Measurements from ENCODE around the gene CR1L. TPM values are rescaled to one million over a fixed set of nuclear protein-coding genes. Genes with fewer than 3 reads are reported as not detected.
"Not testable (repeated sequence)": the region's sequence is repeated elsewhere in the genome, so short reads cannot be mapped to it uniquely, and the experiment has no call there.

CR1L gene
- total RNA-seq, 1 experiment from 2014 or later: not detected

- peaks cover 57% of the 10 kb centered on the region for H3K4me1 ChIP-seq (ENCODE audit: low read length)
- no peak for DNase-seq
- no peaks in the 10 kb centered on the region for H3K27me3 ChIP-seq (ENCODE audit: low read length)
- peaks cover 21% of the 10 kb centered on the region for H3K36me3 ChIP-seq (ENCODE audit: insufficient read depth, low read length)
- H3K4me2 ChIP-seq (ENCODE audit: low read depth, low read length, poor library complexity, severe bottlenecking): peak overlapping the region; percentile 83
- H3K9ac ChIP-seq (ENCODE audit: low read length): 0 out of 2 replicates have a peak overlapping the region, but pooled peaks have one; percentile 6
- peaks cover 72% of the 10 kb centered on the region for H3K79me2 ChIP-seq (ENCODE audit: low read length)
- H2AFZ ChIP-seq (ENCODE audit: low read length): no peak overlapping the region
- H3K9me2 ChIP-seq (replicated peaks; ENCODE audit: insufficient read depth, low read length): no peaks in the 10 kb centered on the region
- H4K20me1 ChIP-seq (ENCODE audit: insufficient read depth, low read depth, low read length): peaks cover 9% of the 10 kb centered on the region; the same call in 1 of the 2 replicates
- H3K27ac ChIP-seq (ENCODE audit: low read length): no peak overlapping the region
- H3K9me3 ChIP-seq (ENCODE audit: low read length): no peaks in the 10 kb centered on the region
- peak overlapping the region; percentile 92; the same call in 1 of the 2 replicates for H3K4me3 ChIP-seq (ENCODE audit: low read length)
Observed at GRCh38 chr1:207754011-207754410, 109.1 kb downstream of the CR1L start.

GRCh38 chr1:207754974-207755700 is 110.2 kb downstream of the CR1L start:
- Histone ChIP-seq H3K9me2 (replicated peaks; ENCODE audit: insufficient read depth, low read length) (no peaks in the 10 kb centered on the region), H3K79me2 (ENCODE audit: low read length) (peaks cover 76% of the 10 kb centered on the region), H3K27me3 (ENCODE audit: low read length) (no peaks in the 10 kb centered on the region), H3K9ac (ENCODE audit: low read length) (no peak overlapping the region), H3K27ac (ENCODE audit: low read length) (no peak overlapping the region), H2AFZ (ENCODE audit: low read length) (no peak overlapping the region), H3K4me2 (ENCODE audit: low read depth, low read length, poor library complexity, severe bottlenecking) (no peak overlapping the region), H3K9me3 (ENCODE audit: low read length) (no peaks in the 10 kb centered on the region), H3K4me3 (ENCODE audit: low read length) (no peak overlapping the region), H4K20me1 (ENCODE audit: insufficient read depth, low read depth, low read length) (peaks cover 9% of the 10 kb centered on the region; the same call in 1 of the 2 replicates), H3K36me3 (ENCODE audit: insufficient read depth, low read length) (peaks cover 31% of the 10 kb centered on the region), H3K4me1 (ENCODE audit: low read length) (peaks cover 46% of the 10 kb centered on the region)
- no peak for DNase-seq

GRCh38 chr1:207755846-207756693 is 111.1 kb downstream of the CR1L start:
- H3K4me2 ChIP-seq (ENCODE audit: low read depth, low read length, poor library complexity, severe bottlenecking): no peak overlapping the region
- no peak overlapping the region for H3K9ac ChIP-seq (ENCODE audit: low read length)
- H3K36me3 ChIP-seq (ENCODE audit: insufficient read depth, low read length): peaks cover 38% of the 10 kb centered on the region
- no peaks in the 10 kb centered on the region for H3K9me3 ChIP-seq (ENCODE audit: low read length)
- H3K4me1 ChIP-seq (ENCODE audit: low read length): peaks cover 37% of the 10 kb centered on the region
- no peak for DNase-seq
- no peak overlapping the region for H3K27ac ChIP-seq (ENCODE audit: low read length)
- H2AFZ ChIP-seq (ENCODE audit: low read length): no peak overlapping the region
- H3K9me2 ChIP-seq (replicated peaks; ENCODE audit: insufficient read depth, low read length): no peaks in the 10 kb centered on the region
- no peak overlapping the region for H3K4me3 ChIP-seq (ENCODE audit: low read length)
- peaks cover 9% of the 10 kb centered on the region; the same call in 1 of the 2 replicates for H4K20me1 ChIP-seq (ENCODE audit: insufficient read depth, low read depth, low read length)
- no peaks in the 10 kb centered on the region for H3K27me3 ChIP-seq (ENCODE audit: low read length)
- H3K79me2 ChIP-seq (ENCODE audit: low read length): peaks cover 76% of the 10 kb centered on the region

- Histone ChIP-seq H3K36me3 (ENCODE audit: insufficient read depth, low read length) (peaks cover 87% of the 10 kb centered on the region), H3K27ac (ENCODE audit: low read length) (no peak overlapping the region), H3K9me3 (ENCODE audit: low read length) (no peaks in the 10 kb centered on the region), H3K27me3 (ENCODE audit: low read length) (no peaks in the 10 kb centered on the region), H3K9ac (ENCODE audit: low read length) (no peak overlapping the region), H2AFZ (ENCODE audit: low read length) (no peak overlapping the region), H3K4me3 (ENCODE audit: low read length) (no peak overlapping the region), H3K4me1 (ENCODE audit: low read length) (no peaks in the 10 kb centered on the region), H3K79me2 (ENCODE audit: low read length) (peaks cover 21% of the 10 kb centered on the region), H3K9me2 (replicated peaks; ENCODE audit: insufficient read depth, low read length) (no peaks in the 10 kb centered on the region), H4K20me1 (ENCODE audit: insufficient read depth, low read depth, low read length) (no peaks in the 10 kb centered on the region), H3K4me2 (ENCODE audit: low read depth, low read length, poor library complexity, severe bottlenecking) (no peak overlapping the region)
- no peak for DNase-seq
Observed at GRCh38 chr1:207762622-207763021, 117.7 kb downstream of the CR1L start.

- no peaks in the 10 kb centered on the region for H3K27me3 ChIP-seq (ENCODE audit: low read length)
Observed at GRCh38 chr1:207763091-207763490, 118.2 kb downstream of the CR1L start.

GRCh38 chr1:207763972-207764371 is 119.0 kb downstream of the CR1L start:
- H2AFZ ChIP-seq (ENCODE audit: low read length): no peak overlapping the region
- DNase-seq: no peak
- no peak overlapping the region for H3K4me2 ChIP-seq (ENCODE audit: low read depth, low read length, poor library complexity, severe bottlenecking)
- H3K27me3 ChIP-seq (ENCODE audit: low read length): no peaks in the 10 kb centered on the region
- H3K9me2 ChIP-seq (replicated peaks; ENCODE audit: insufficient read depth, low read length): no peaks in the 10 kb centered on the region
- H3K9ac ChIP-seq (ENCODE audit: low read length): no peak overlapping the region
- H3K79me2 ChIP-seq (ENCODE audit: low read length): peaks cover 11% of the 10 kb centered on the region
- H3K4me1 ChIP-seq (ENCODE audit: low read length): no peaks in the 10 kb centered on the region
- H3K36me3 ChIP-seq (ENCODE audit: insufficient read depth, low read length): peaks cover 85% of the 10 kb centered on the region
- H4K20me1 ChIP-seq (ENCODE audit: insufficient read depth, low read depth, low read length): no peaks in the 10 kb centered on the region
- H3K9me3 ChIP-seq (ENCODE audit: low read length): no peaks in the 10 kb centered on the region
- no peak overlapping the region for H3K27ac ChIP-seq (ENCODE audit: low read length)
- H3K4me3 ChIP-seq (ENCODE audit: low read length): no peak overlapping the region

More at GRCh38 chr1:207763091-207763490, 118.2 kb downstream of the CR1L start:
- no peak overlapping the region for H3K27ac ChIP-seq (ENCODE audit: low read length)
- H3K9ac ChIP-seq (ENCODE audit: low read length): no peak overlapping the region
- no peaks in the 10 kb centered on the region for H4K20me1 ChIP-seq (ENCODE audit: insufficient read depth, low read depth, low read length)
- H3K4me2 ChIP-seq (ENCODE audit: low read depth, low read length, poor library complexity, severe bottlenecking): no peak overlapping the region
- no peaks in the 10 kb centered on the region for H3K9me3 ChIP-seq (ENCODE audit: low read length)
- H3K9me2 ChIP-seq (replicated peaks; ENCODE audit: insufficient read depth, low read length): no peaks in the 10 kb centered on the region
- H3K79me2 ChIP-seq (ENCODE audit: low read length): peaks cover 17% of the 10 kb centered on the region
- no peak for DNase-seq
- H3K4me1 ChIP-seq (ENCODE audit: low read length): no peaks in the 10 kb centered on the region
- H3K36me3 ChIP-seq (ENCODE audit: insufficient read depth, low read length): peaks cover 86% of the 10 kb centered on the region
- H2AFZ ChIP-seq (ENCODE audit: low read length): no peak overlapping the region
- H3K4me3 ChIP-seq (ENCODE audit: low read length): no peak overlapping the region

GRCh38 chr1:207766569-207766968 is 121.6 kb downstream of the CR1L start:
- H3K9me2 ChIP-seq (replicated peaks; ENCODE audit: insufficient read depth, low read length): no peaks in the 10 kb centered on the region
- peaks cover 72% of the 10 kb centered on the region for H3K36me3 ChIP-seq (ENCODE audit: insufficient read depth, low read length)
- H3K27me3 ChIP-seq (ENCODE audit: low read length): no peaks in the 10 kb centered on the region
- H3K27ac ChIP-seq (ENCODE audit: low read length): no peak overlapping the region
- no peak overlapping the region for H3K4me3 ChIP-seq (ENCODE audit: low read length)
- no peaks in the 10 kb centered on the region for H3K4me1 ChIP-seq (ENCODE audit: low read length)
- DNase-seq: peak; percentile 29
- H3K79me2 ChIP-seq (ENCODE audit: low read length): peaks cover 16% of the 10 kb centered on the region
- no peak overlapping the region for H3K4me2 ChIP-seq (ENCODE audit: low read depth, low read length, poor library complexity, severe bottlenecking)
- H2AFZ ChIP-seq (ENCODE audit: low read length): no peak overlapping the region
- H4K20me1 ChIP-seq (ENCODE audit: insufficient read depth, low read depth, low read length): no peaks in the 10 kb centered on the region
- no peaks in the 10 kb centered on the region for H3K9me3 ChIP-seq (ENCODE audit: low read length)
- H3K9ac ChIP-seq (ENCODE audit: low read length): no peak overlapping the region

- H3K4me2 ChIP-seq (ENCODE audit: low read depth, low read length, poor library complexity, severe bottlenecking); H3K27ac ChIP-seq (ENCODE audit: low read length); H3K4me3 ChIP-seq (ENCODE audit: low read length); H3K9me3 ChIP-seq (ENCODE audit: low read length); H3K27me3 ChIP-seq (ENCODE audit: low read length); H2AFZ ChIP-seq (ENCODE audit: low read length); H3K9me2 ChIP-seq (replicated peaks; ENCODE audit: insufficient read depth, low read length); H4K20me1 ChIP-seq (ENCODE audit: insufficient read depth, low read depth, low read length); DNase-seq; H3K4me1 ChIP-seq (ENCODE audit: low read length); H3K9ac ChIP-seq (ENCODE audit: low read length): not testable (repeated sequence)
- Histone ChIP-seq H3K79me2 (ENCODE audit: low read length) (peaks cover 19% of the 10 kb centered on the region), H3K36me3 (ENCODE audit: insufficient read depth, low read length) (peaks cover 37% of the 10 kb centered on the region)
Observed at GRCh38 chr1:207770514-207770913, 125.6 kb downstream of the CR1L start.
